ENCODE data around the gene C2orf92. TPM values are rescaled to one million over a fixed set of nuclear protein-coding genes. Genes with fewer than 3 reads are reported as not detected.

Gene C2orf92
- total RNA-seq, 1 donor from 2014 or later: 11.0 TPM

DNA sequence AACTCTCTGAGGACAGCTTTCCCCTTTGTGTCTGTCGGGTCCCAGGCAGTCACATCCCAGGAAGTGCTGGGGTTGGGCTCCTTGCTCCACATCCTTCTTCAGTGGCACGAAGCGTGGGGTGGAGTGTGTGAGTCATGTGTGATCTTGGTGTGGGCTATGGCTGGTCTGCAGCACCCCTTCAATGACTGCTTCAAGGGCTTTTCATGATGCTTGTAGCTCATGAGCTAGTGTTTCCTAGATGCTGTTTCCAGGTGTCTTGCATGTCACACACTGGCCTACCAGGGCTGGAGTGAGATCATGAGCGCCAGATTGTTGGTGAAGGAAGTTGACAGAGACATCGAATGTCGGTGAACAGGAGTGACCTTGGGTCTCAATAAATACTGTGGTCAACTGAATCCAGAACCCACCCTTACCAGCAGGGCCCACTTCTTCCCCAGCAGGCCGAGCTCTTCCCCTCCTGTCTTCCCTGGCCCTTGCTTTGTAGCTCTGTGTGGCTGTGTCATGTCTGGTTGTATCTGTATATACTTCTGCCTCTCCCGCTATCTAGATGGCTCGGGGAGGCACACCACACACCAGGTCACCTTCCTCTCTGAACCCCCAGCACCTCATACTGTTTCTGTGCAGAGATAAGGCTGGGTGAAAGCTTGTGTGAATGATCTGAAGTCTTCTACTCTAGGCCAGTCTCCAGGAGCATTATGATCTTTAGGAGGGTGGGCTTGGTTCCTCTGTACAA, 3.8 kb downstream of the C2orf92 start:
- TF ChIP-seq POLR2A (IDR thresholded peaks at IDR 0.05) (no peak), CTCF (IDR thresholded peaks at IDR 0.05) (no peak), POLR2AphosphoS5 (IDR thresholded peaks at IDR 0.05; ENCODE audit: insufficient read depth in 1 of 2, low read depth in 1 of 2) (no peak)
- H3K4me3 ChIP-seq: no peak overlapping the region
- no peaks in the 10 kb centered on the region for H3K4me1 ChIP-seq
- H3K9me3 ChIP-seq: no peaks in the 10 kb centered on the region
- no peaks in the 10 kb centered on the region for H3K36me3 ChIP-seq
- intact Hi-C loops (cut with DNase I): no loop called here
- DNase-seq (ENCODE audit: extremely low spot score in 2 of 2): no peak
- no peaks in the 10 kb centered on the region for H3K27me3 ChIP-seq
- no peak overlapping the region for H3K27ac ChIP-seq

- intact Hi-C loops (cut with DNase I): no loop called here
- Histone ChIP-seq H3K9me3 (no peaks in the 10 kb centered on the region), H3K4me3 (no peak overlapping the region), H3K27ac (no peak overlapping the region), H3K36me3 (no peaks in the 10 kb centered on the region), H3K4me1 (no peaks in the 10 kb centered on the region), H3K27me3 (no peaks in the 10 kb centered on the region)
- no peak for DNase-seq (ENCODE audit: extremely low spot score in 2 of 2)
- no peak for TF ChIP-seq POLR2AphosphoS5 (IDR thresholded peaks at IDR 0.05; ENCODE audit: insufficient read depth in 1 of 2, low read depth in 1 of 2)
- TF ChIP-seq CTCF (IDR thresholded peaks at IDR 0.05): no peak
- no peak for TF ChIP-seq POLR2A (IDR thresholded peaks at IDR 0.05)
Measured at GRCh38 chr2:97673915-97674283, 4.4 kb downstream of the C2orf92 start.

DNA sequence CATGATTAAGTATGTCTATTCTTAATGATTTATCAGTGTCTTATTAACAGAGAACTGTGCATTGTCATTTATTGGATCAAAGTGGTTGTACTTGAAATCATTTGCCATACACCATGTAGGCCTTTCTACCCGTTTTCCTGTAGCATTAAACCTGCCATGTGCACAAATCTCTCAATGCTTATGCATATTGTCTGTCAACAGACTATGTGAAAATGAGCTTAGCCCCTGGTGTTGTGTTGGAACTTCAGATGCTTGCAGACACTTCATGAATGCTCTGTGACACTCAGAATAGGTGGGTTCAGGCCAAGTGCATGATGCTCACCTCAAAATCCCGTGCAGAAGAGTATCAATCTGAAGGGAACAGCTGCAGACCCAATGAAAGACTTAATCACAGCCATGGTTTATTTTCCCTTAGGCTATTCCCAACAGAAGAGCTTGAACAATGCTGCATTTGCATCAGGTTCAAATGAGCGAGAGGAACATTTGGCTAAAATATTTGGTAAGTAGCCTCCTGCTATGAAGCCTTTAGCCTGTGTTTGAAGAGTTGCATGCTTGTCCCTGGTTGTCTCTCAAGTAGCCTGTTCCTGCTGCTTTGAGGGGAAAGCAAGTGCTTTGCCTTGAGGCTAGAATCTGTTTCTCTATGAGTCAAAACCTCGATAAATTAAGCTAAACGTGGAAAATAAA, 6.1 kb downstream of the C2orf92 start:
- no peak overlapping the region for H3K4me3 ChIP-seq
- no peaks in the 10 kb centered on the region for H3K9me3 ChIP-seq
- no peaks in the 10 kb centered on the region for H3K36me3 ChIP-seq
- no peak for DNase-seq (ENCODE audit: extremely low spot score in 2 of 2)
- no peak for TF ChIP-seq CTCF (IDR thresholded peaks at IDR 0.05)
- TF ChIP-seq POLR2A (IDR thresholded peaks at IDR 0.05): no peak
- TF ChIP-seq POLR2AphosphoS5 (IDR thresholded peaks at IDR 0.05; ENCODE audit: insufficient read depth in 1 of 2, low read depth in 1 of 2): no peak
- no peak overlapping the region for H3K27ac ChIP-seq
- no peaks in the 10 kb centered on the region for H3K4me1 ChIP-seq
- intact Hi-C loops (cut with DNase I): no loop called here
- H3K27me3 ChIP-seq: no peaks in the 10 kb centered on the region

GRCh38 chr2:97676620-97677019, 7.1 kb downstream of the C2orf92 start:
- H3K4me1 ChIP-seq: no peaks in the 10 kb centered on the region
- H3K27ac ChIP-seq: no peak overlapping the region
- H3K4me3 ChIP-seq: no peak overlapping the region
- no peaks in the 10 kb centered on the region for H3K27me3 ChIP-seq
- no peaks in the 10 kb centered on the region for H3K36me3 ChIP-seq
- intact Hi-C loops (cut with DNase I): no loop called here
- no peak for DNase-seq (ENCODE audit: extremely low spot score in 2 of 2)
- TF ChIP-seq POLR2AphosphoS5 (IDR thresholded peaks at IDR 0.05; ENCODE audit: insufficient read depth in 1 of 2, low read depth in 1 of 2) (no peak), CTCF (IDR thresholded peaks at IDR 0.05) (no peak), POLR2A (IDR thresholded peaks at IDR 0.05) (no peak)
- no peaks in the 10 kb centered on the region for H3K9me3 ChIP-seq

DNA sequence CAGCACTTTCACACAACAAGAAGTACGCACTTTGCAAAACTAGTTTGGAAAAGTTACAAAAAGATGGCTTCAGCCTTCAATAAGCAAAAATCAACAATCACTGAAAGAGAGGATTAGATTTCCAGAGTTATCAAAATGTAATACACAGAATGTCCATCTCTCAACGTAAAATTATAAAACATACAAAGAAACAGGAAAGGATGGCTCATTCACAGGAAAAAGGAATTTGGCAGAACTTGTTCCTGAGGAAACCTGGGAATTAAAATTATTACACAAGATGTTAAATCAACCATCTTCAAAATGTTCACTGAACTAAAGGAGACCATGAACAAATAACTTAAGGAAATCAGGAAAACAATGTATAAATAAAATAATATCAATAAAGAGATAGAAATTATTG, 8.0 kb downstream of the C2orf92 start:
- Histone ChIP-seq H3K27ac (no peak overlapping the region), H3K9me3 (no peaks in the 10 kb centered on the region), H3K36me3 (no peaks in the 10 kb centered on the region), H3K4me3 (no peak overlapping the region), H3K4me1 (no peaks in the 10 kb centered on the region), H3K27me3 (no peaks in the 10 kb centered on the region)
- TF ChIP-seq CTCF (IDR thresholded peaks at IDR 0.05): no peak
- TF ChIP-seq POLR2A (IDR thresholded peaks at IDR 0.05): no peak
- TF ChIP-seq POLR2AphosphoS5 (IDR thresholded peaks at IDR 0.05; ENCODE audit: insufficient read depth in 1 of 2, low read depth in 1 of 2): no peak
- intact Hi-C loops (cut with DNase I): no loop called here
- no peak for DNase-seq (ENCODE audit: extremely low spot score in 2 of 2)

All from vagina (tissue), 2 donors.